C4-2B (cell line): Measurements from ENCODE around the gene KRTAP10-12.

ENCODE experiments used
- ZFX ChIP-seq: fragments of 450-650 bp; IDR thresholded peaks from 2 replicates; pipeline ENCODE4 v1.6.1; 2017
- TF ChIP-seq, protein P1 (sequence below): fragments of 450-650 bp; conservative IDR thresholded peaks from 2 replicates; pipeline ENCODE4 v1.5.1; 2017; ENCODE audit warnings: mild to moderate bottlenecking

- TF ChIP-seq, protein P1, sequence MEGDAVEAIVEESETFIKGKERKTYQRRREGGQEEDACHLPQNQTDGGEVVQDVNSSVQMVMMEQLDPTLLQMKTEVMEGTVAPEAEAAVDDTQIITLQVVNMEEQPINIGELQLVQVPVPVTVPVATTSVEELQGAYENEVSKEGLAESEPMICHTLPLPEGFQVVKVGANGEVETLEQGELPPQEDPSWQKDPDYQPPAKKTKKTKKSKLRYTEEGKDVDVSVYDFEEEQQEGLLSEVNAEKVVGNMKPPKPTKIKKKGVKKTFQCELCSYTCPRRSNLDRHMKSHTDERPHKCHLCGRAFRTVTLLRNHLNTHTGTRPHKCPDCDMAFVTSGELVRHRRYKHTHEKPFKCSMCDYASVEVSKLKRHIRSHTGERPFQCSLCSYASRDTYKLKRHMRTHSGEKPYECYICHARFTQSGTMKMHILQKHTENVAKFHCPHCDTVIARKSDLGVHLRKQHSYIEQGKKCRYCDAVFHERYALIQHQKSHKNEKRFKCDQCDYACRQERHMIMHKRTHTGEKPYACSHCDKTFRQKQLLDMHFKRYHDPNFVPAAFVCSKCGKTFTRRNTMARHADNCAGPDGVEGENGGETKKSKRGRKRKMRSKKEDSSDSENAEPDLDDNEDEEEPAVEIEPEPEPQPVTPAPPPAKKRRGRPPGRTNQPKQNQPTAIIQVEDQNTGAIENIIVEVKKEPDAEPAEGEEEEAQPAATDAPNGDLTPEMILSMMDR = no peak
- no peak for TF ChIP-seq ZFX
Measured at GRCh38 chr21:44714905-44715304, 17.9 kb downstream of the KRTAP10-12 start.
